IPS-NIHi7 (cell line): ENCODE measurements around the gene COL28A1.
"Not testable (repeated sequence)": the region's sequence is repeated elsewhere in the genome, so short reads cannot be mapped to it uniquely, and the experiment has no call there.

ENCODE experiments used
- DNase-seq: peaks from one replicate; pipeline ENCODE4 v3.0.0; 2012; ENCODE audit warnings: mixed read lengths; ENCODE audit errors: extremely low spot score

COL28A1 gene

DNA sequence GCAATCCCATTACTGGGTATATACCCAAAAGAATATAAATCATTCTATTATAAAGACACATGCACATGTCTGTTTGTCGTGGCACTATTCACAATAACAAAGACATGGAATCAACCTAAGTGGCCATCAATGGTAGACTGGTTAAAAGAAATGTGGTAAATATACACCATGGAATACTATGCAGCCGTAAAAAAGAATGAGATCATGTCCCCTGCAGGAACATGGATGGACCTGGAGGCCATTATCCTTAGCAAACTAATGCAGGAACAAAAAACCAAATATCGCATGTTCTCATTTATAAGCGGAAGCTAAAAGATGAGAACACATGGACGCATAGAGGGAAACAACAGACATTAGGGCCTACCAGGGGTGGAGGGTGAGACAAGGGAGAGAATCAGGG is 25.9 kb upstream of the COL28A1 start:
- DNase-seq: not testable (repeated sequence)

DNA sequence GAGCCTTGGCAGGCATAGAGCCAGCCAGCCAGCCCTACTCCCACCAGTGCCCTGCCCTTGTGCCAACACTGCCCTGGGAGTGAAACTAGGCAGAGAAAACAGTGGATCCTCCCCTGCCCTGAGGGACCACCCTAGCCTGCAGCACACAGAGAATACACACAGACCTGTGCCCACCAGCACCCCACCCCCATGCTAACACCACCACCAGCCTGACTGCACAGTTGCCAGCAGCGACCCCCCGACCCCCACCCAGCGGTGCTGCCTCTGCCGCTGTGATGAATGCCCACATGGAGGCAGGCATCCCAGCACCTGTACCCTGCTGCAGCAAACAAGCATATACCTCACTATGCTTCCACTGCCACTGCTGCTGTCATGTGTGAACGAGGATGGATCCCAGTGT is 21.6 kb upstream of the COL28A1 start:
- no peak for DNase-seq

DNA sequence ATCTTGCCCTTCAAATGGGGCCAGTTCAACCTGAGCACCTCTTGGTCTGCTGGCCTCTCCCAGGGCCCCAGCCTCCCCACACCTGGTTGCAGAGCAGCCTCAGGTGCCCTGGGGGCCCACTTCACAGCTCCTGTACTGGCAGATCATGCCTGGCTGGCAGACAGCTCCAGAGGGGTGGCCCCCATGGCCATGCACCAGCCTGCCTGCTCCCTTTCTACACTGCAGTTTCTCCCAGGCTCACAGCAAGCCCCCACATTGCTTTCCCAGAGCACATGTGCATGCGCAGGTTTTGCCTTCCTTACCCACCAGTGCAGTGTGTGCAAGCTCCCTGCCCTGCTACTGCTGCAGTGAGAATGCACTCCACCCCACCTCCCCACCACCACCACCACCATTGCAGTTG is 21.2 kb upstream of the COL28A1 start:
- no peak for DNase-seq

DNA sequence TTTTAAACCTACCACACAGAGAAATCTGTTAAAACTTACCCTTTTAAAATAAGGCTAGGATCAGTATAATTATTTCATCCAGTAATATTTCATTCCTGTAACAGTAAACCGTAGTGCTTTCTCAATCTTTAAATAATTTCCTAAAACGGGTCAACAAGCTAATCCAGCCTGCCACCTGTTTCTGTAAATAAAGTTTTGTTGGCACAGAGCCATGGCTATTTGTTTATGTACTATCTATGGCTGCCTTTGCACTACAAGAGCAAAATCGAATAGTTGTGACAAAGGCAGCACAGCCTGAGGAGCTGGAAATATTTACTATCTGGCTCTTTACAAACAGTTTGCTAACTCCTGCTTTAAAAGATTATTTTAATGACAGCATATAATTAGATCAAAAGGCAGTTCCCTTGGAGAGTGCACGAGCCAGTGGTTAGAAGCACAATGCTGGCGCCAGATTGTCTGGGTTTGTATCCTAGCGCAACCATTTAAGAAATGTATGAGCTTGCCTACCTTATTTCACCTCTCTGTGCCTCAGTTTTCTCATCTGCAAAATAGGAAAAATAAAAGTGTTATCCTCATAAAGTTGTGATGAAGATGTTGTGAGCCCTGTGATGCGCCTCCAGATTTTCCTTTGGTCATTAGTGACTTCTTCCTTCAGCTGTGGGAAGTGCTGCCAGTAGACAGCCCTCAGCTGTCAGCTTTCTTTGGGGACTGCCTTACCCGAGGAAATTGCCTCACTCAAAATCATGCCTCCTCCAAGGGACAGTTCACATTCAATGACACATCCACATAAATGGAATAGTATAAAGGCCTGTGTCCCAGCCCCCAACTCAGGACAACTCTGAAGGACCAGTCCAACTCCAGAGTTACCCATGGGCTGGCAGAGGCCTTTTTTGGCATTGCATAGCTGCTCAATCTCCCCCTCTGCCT is 19.2 kb upstream of the COL28A1 start:
- no peak for DNase-seq

DNA sequence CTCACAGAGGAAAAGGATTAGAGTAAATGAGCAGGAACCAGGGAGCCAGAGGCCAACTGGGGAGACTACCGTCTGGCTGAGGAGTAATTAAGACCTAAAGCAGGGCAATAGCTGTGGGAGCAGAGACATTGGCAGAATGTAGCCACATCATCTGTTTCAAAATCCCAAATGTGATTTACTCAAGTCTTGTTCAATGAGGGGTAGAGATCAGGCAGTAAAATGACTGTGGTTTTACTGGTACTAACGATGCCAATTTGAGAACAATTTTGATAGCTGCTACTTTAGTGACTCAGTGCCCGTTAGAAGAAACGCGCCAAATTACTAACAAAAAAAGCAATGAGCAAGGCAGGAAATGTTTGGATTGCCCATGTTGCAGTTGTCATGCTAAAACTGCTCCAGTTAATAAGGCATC is 18.4 kb upstream of the COL28A1 start:
- no peak for DNase-seq

DNA sequence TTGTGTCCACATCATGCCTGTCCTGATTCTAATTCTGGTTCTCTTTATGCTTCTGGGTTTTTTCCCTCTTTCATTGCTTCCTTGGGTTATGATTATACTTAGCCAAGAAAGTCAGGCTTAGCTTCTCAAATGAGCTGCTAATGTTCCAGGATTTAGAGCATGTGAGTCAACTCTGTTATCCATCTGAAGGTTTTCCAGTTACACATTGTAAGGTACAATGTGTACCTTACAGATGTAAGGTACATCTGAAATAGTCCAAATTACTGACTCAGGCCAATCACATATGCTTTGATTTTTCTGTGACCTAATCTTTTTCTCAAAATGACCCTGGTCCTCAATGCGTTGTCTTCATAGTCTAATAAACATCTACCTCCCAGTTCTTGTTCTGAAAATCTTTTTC is 17.7 kb upstream of the COL28A1 start:
- DNase-seq: no peak

DNA sequence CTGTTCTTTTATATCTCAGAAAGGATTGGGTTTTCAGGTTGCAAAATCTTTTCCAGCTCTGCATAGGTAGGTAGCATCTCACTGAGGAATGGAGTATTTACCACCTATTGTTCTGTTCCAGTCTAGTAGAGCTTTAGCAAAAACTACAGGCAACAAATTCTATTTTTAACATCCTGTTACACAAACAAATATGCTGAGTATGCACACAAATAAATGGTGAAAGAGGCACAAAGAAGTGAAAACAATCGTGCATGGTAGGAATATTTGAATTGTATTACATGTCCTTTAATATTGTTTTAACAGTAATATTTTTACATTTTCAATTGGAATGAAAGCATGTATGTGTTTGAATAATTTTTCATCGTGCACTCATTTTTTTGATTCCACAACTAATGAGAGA is 16.5 kb upstream of the COL28A1 start:
- no peak for DNase-seq

DNA sequence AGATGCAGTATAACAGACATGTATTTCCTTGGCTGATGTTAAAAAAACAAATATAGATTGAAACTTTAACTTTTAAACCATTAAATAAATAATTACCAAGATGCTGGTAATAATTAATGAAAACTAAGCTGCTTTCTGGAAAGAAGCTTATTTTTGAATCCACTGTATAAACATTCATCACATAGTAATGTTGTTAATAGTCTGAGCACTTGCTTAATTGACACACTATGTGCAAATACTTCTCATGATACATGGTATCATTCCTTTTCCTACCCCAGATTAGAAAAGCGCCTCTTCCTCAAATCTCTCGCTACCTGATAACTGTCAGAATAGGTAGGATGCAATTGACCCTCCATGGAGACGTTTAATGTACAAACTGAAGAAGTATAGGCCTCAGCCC is 15.0 kb upstream of the COL28A1 start:
- no peak for DNase-seq

DNA sequence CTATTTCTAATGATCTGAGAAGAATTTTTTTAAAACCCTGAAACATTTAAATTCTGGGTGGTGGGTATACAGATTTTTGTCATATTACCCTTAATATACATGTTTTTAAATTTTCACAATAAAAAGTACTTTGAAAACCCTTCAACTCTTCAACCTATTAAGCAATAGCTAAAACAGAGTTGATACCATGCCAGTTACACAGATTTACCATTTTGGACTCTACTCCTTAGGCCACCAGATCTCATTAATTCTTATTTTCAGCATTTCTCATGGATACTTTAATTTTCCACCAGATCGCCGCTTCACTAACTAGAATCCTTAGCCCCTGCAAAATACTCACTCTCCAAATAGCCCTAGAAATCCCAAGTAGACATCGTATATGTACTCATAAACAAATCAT is 12.7 kb upstream of the COL28A1 start:
- no peak for DNase-seq

DNA sequence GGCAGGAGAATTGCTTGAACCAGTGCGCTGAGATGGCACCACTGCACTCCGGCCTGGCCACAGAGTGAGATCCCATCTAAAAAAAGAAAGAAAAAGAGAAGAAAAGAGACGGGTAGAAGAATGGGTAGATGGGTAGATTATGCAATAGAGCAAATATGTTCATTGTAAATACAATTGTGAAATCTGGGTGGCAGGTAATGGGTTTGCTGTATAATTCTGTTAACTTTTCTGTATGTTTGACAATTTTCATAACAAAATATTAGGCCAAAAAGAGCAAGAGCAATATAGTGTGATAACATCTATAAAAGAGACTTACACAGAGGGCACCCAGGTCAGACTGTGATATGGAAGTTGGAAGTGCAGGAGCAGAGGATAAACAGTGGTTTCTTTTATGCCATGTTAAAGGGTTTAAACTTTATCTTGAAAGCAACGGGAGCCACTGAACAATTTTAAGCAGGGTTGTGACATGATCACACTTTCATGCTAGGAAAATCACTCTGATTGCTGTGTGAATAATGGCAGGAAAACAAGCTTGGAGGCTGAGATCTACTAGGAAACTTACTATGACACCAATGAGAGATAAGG is 6.7 kb upstream of the COL28A1 start:
- no peak for DNase-seq

DNA sequence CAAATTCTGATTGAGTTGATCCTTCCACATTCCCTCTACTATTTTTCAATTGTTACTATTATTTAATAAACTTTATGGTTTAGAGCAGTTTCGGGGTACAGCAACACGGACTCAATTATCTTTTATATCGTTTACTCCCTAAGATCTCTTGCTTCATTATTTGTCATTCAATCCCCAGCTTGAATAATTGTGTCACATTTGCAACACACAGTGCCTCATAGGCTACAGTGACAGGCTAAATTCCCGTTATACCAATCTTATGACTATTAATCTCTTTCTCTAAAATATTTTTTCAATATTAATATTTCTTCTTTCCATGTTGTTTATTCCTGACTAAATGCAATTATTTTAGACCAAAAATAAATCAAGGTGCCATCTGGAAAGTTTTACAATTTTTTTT is 4.0 kb upstream of the COL28A1 start:
- no peak for DNase-seq

DNA sequence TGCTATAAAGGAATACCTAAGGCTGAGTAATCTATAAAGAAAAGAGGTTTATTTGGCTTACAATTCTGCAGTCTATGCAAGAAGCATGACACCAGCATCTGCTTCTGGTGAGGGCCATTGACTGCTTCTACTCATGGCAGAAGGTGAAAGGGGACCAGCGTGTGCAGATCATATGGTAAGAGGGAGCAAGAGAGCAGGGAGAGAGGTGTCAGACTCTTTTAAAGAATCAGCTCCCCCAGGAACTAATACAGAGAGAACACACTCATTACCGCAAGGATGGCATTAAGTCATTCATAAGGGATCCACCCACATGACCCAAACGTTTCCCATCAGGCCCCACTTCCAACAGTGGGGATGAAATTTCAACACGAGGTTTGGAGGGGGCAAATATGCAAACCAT is 3.5 kb upstream of the COL28A1 start:
- no peak for DNase-seq

DNA sequence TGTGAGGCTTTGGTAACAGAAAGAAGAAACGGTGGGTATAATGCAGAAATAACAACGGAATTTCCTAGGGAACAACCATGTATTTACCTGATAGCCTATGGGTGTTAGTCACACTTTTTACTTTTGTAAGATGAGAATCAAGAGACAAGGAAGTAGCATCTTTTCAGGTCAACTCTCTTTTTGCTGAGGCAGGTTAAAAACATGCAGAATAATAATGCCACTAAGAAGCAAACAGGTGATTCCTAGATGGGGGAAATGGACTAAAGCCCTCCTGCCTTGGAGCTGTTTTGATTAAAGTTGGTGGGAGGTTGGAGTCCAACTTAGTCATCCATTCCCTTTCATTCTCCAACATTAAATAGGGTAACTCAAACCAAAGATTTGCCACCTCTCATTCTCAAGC is 2.0 kb upstream of the COL28A1 start:
- DNase-seq: no peak

DNA sequence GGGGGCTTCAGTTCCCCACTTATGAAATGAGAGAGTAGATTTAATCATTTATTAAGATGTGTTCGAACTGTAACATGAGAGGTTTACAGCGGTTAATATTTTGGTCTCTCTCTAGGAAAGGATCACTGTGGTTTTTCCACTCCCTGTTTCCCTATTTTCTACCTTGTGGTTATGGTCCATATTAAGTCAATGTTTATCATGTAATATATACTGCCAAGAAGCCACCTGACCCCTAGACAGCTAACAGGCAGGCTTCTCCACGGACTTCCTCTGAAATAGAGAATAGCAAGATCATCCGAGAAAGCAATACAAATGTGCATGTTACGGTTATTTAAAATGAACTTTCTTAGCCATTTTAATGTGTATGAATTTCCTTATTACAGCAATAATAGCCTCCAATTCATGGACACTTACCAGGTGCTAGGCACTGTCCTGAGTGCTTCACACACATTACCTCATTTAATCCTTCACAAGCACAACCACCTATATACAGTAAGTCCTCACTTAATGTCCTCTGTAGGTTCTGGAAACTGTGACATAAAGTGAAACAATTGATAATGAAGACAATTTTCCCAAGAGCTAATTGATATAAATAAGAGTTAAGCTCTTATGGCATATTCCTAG is 835 bp upstream of the COL28A1 start:
- no peak for DNase-seq

DNA sequence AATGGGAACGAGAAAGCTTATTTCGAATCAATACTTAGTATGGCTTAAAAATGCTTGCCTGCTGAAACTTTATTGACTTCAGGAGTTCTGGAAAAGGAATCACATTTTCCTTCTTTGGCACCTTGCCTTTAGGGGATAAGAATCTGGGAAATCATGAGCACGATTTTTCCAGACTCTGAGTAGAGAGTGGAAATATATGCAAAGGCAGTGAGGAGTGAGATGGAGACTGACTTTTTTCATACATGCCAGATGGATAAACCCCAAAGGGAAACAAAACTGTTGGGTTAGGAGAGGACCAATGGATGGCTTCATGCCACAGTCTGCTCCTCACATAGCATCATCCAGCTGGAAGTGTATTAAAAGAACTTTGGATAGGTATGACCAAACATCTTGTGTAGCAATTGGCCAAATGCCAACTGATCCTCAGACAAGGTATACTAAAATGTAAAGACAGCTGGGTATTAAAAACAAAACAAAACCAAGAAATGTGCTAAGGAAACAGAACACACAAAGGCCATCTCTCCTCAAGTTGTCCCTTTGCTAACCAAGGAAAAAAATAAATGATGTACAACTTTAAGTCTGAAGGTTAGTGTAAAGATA is 1.7 kb downstream of the COL28A1 start:
- DNase-seq: no peak

DNA sequence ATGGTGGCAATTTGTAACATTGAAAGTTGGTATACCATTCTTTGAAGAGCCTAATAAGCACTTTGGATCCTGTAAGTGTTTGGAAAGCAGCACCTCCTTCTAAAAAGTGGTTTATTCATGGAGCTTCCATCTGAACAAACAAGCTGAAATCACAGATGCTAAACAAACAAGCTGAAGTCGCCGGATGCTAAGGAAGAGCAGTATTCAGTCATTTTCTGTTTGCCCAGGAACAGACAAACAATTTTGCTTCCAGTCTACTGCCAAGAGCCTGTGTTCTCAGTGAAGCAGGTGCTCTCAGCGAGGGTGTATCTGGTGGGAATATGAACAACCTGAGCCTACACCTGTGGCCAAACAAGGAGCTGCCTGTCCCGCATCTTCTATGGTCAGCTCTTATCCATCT is 6.3 kb downstream of the COL28A1 start:
- no peak for DNase-seq

DNA sequence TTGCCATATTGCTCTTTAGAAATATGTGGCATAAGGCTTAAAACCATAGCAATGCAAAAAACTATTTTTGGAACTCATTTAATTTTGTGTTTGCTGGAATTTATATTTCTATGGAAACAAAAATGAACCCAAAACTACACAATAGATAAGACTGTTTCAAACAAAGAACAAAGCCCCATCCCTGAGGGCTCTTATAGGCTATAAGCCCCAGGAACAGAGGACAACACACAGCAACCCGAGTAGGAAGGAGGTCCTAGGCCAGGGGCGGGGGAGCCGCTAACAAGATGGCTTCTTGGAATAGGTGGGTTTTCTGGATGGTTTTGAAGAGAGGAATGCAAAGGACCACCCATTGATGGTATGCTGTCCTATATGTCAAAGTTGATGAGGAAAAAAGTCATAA is 8.6 kb downstream of the COL28A1 start:
- DNase-seq: no peak

DNA sequence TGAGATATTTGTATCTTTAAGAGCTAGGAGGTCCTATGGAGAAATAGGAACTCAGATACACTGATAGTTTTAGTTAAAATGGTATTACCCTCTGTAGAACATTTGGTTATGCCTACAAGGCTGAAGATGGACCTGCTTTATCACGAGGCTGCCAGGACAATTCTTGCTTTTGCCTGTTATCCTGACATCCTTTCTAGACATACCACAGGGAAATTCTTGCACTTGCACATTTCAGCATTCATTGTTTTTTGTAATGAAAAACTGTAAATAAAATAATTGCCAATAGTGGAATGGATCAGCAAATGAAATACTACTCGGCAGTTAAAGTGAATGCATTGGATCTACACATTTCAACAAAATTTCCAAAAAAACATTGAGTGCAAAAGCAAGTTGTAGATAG is 9.7 kb downstream of the COL28A1 start:
- no peak for DNase-seq

DNA sequence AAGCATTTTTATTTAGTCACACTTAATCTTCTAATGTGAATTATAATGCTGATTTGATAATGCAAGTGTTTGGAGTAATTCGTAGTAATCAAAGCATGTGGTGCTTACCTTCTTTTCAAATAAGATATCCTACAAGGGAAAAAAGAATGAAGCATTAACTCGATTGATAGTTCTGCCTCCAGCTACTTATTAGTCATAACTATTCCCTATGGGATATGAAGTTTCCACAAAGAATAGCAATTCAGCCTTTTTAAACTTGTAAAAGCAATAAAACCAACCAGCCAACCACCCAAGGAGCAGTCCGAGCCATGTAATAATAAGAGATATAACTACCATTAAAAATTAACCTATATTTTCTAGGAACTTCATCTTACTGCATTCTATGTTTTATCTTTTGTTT is 11.6 kb downstream of the COL28A1 start:
- no peak for DNase-seq

DNA sequence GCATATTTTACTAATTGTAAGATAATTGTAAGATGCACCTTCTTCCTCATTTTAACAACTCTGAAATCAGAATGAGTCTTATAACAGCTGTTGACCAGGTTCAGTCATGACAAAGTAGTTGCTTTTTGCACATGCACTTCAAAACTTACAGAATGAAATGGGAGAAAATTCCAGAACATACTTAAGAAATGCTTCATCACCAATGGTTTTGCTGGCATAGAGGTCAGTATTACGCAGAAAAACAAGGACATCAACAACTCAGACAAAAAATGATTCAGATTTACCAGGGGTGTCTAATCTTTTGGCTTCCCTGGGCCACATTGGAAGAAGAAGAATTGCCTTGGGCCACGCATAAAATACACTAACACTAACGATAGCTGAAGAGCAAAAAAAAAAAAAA is 13.3 kb downstream of the COL28A1 start:
- no peak for DNase-seq

DNA sequence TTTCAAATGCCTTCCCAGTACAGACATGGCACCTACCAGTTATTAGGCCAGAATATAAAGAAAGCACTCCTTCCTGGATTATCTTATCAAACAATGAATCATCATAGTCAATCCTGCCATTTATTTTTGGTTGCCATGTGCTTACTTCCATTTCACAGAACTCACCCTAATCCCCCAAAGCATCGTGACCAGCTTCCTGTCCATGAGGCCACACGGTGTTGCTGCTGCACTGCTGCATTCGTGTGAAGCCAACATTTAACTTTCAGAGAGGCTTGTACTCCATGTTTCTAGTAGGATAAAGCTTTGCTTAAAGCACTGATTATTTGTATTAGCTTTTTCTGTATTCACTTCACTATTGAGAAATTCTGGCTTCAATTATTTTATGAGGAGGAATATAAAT is 14.4 kb downstream of the COL28A1 start:
- DNase-seq: no peak

DNA sequence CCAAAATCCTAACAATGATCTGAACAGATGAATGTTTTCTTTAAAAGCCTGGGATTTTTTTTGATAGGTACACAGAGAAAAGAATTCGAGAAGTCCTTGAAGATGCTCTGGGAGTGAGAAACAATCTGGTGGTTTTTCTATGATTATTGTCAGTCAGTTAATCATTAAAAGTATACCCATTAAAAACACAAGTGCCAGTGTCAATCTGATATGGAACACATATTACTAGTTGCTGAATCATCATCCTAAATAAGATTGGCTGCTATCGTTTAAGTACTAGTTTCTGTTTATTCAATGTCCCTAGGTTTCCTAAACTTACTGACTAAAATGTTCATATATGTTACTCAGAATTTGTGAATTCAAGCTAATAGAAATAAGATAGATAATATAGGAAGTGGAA is 16.1 kb downstream of the COL28A1 start:
- no peak for DNase-seq

DNA sequence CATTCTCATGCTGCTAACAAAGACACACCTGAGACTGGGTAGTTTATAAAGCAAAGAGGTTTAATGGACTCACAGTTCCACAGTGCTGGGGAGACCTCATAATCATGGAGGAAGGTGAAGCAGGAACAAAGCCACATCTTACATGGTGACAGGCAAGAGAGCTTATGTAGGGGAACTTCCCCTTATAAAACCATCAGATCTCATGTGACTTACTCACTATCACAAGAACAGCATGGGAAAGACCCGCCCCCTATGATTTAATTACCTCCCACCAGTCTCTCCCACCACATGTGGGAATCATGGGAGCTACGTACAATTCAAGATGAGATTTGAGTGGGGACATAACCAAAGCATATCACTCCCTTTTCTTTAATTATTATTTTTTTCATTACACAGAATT is 16.6 kb downstream of the COL28A1 start:
- no peak for DNase-seq
